Caco-2 (cell line): ENCODE measurements around the gene CDK14. TPM values are rescaled to one million over a fixed set of nuclear protein-coding genes. Genes with fewer than 3 reads are reported as not detected.
A peak's percentile ranks its signal among the peaks of the same experiment; 100 is the strongest.

Experiments used
- BruUV-seq: library from RNA; stranded (reverse); fragments of 400-500 nt; replicated peaks from 2 replicates; lab custom pipeline; 2021; lab: Mats Ljungman, UMichigan
- CTCF ChIA-PET: fragments of 300-600 bp; sonication (Branson Sonifier 250); formaldehyde crosslinking; loops from one replicate; lab custom pipeline; 2022; ENCODE audit warnings: antibody characterized with exemption; lab: Charles Lee
- POLR2A ChIA-PET: fragments of 300-600 bp; sonication (Branson Sonifier 250); formaldehyde crosslinking; loops from one replicate; lab custom pipeline; 2022; ENCODE audit warnings: antibody characterized with exemption; lab: Charles Lee
- DNase-seq, 2 experiments: peaks; one replicate each; pipeline versions ENCODE4 v3.0.0 to v3.0.0-alpha.2; 2020 to 2022
- H3K27me3 ChIP-seq: replicated peaks from 2 replicates; pipeline ENCODE4 v1.6.0; 2011; ENCODE audit warnings: low read length; ENCODE audit not compliant: control insufficient read depth, insufficient read depth
- H3K36me3 ChIP-seq: 2 replicates; pipeline ENCODE4 v1.5.1; 2011; ENCODE audit warnings: low read length; ENCODE audit not compliant: control insufficient read depth, insufficient read depth
- H3K4me1 ChIP-seq: fragments of 250-450 bp; sonication (Bioruptor Pico); 2 replicates; pipeline ENCODE4 v1.5.1; 2020; ENCODE audit warnings: mild to moderate bottlenecking
- H3K4me3 ChIP-seq: 2 replicates; pipeline ENCODE4 v1.5.1; 2011; ENCODE audit warnings: low read depth, mild to moderate bottlenecking, control low read depth, low read length
- H3K9me3 ChIP-seq: fragments of 250-450 bp; sonication (Bioruptor Pico); 2 replicates; pipeline ENCODE4 v1.5.1; 2020; ENCODE audit warnings: mild to moderate bottlenecking, moderate library complexity
- H3K27ac Mint-ChIP-seq: one replicate; pipeline ENCODE4 v1.8.0; 2022; ENCODE audit warnings: mixed read lengths; ENCODE audit not compliant: unreplicated experiment
- H3K27me3 Mint-ChIP-seq: one replicate; pipeline ENCODE4 v1.8.0; 2022; ENCODE audit warnings: mixed read lengths; ENCODE audit not compliant: insufficient read depth, unreplicated experiment
- H3K36me3 Mint-ChIP-seq: one replicate; pipeline ENCODE4 v1.8.0; 2022; ENCODE audit warnings: mild to moderate bottlenecking, mixed read lengths; ENCODE audit not compliant: insufficient read depth, unreplicated experiment
- H3K4me1 Mint-ChIP-seq: one replicate; pipeline ENCODE4 v1.8.0; 2022; ENCODE audit warnings: low read depth, mixed read lengths; ENCODE audit not compliant: unreplicated experiment
- H3K4me3 Mint-ChIP-seq: one replicate; pipeline ENCODE4 v1.8.0; 2022; ENCODE audit warnings: mild to moderate bottlenecking, moderate library complexity, mixed read lengths; ENCODE audit not compliant: unreplicated experiment
- H3K9me3 Mint-ChIP-seq: one replicate; pipeline ENCODE4 v1.8.0; 2022; ENCODE audit warnings: mixed read lengths; ENCODE audit not compliant: unreplicated experiment
- CTCF ChIP-seq, 2 experiments: fragments of 200-600 bp in 1 of 2; IDR thresholded peaks; 1 replicate in 1 of 2; 2 replicates in 1 of 2; pipeline versions ENCODE4 v1.5.1 to v1.8.0; 2011 to 2022; ENCODE audit warnings: antibody characterized with exemption in 1 of 2, control low read depth in 1 of 2, inconsistent platforms in 1 of 2, low read depth in 1 of 2, low read length in 1 of 2, mild to moderate bottlenecking in 1 of 2, moderate library complexity in 1 of 2; ENCODE audit not compliant: insufficient read depth in 1 of 2, severe bottlenecking in 1 of 2, unreplicated experiment in 1 of 2
- intact Hi-C: fragments of 100-400 bp; cut with micrococcal nuclease; formaldehyde crosslinking; loops from one replicate; pipeline ENCODE4 v1.10.0; 2022; ENCODE audit not compliant: unreplicated experiment
- total RNA-seq: library from RNA; stranded (reverse); gene quantifications from 2 replicates; pipeline ENCODE4 v1.2.3, GENCODE V29; 2022

Gene CDK14
- total RNA-seq, 1 experiment from 2014 or later: 18.2 TPM

- ChIA-PET CTCF (interaction anchor here (0.6 to 0.9 kb wide), 2 partner anchors 9 to 119 kb away, joined by 3 read pairs; no protein-coding TSS in a partner anchor), POLR2A (interaction anchor here (0.6 to 1.0 kb wide), 2 partner anchors 9 to 38 kb away, joined by 3 to 4 read pairs; no protein-coding TSS in a partner anchor)
- no TSS peak for BruUV-seq
- peak; percentile 46 to 61 for DNase-seq
- H3K4me3 ChIP-seq: no peak overlapping the region
- Mint-ChIP-seq H3K27me3 (no peaks in the 10 kb centered on the region), H3K4me3 (peak overlapping the region; percentile 55), H3K27ac (peak overlapping the region; percentile 67), H3K4me1 (peaks cover 39% of the 10 kb centered on the region), H3K36me3 (no peaks in the 10 kb centered on the region), H3K9me3 (no peaks in the 10 kb centered on the region)
- peaks cover 57% of the 10 kb centered on the region for H3K4me1 ChIP-seq
- no peaks in the 10 kb centered on the region for H3K9me3 ChIP-seq
- no peaks in the 10 kb centered on the region for H3K27me3 ChIP-seq
- intact Hi-C loops: loop anchor here (1.0 to 10.0 kb wide), 3 partner anchors 35 to 187 kb away; no protein-coding TSS in a partner anchor
- H3K36me3 ChIP-seq: no peaks in the 10 kb centered on the region; the same call in 1 of the 2 replicates
- TF ChIP-seq CTCF (IDR thresholded peaks at IDR 0.05; ENCODE audit: insufficient read depth in 1 of 2, low read depth in 1 of 2, low read length in 1 of 2, severe bottlenecking in 1 of 2, unreplicated experiment in 1 of 2): no peak
These were observed 121.4 kb downstream of the CDK14 start for GRCh38 chr7:90717296-90718060.

GRCh38 chr7:90719155-90719554, 123.0 kb downstream of the CDK14 start:
- H3K27ac Mint-ChIP-seq: no peak overlapping the region
- no peaks in the 10 kb centered on the region for H3K27me3 Mint-ChIP-seq
- POLR2A ChIA-PET: no interaction called here
- BruUV-seq: no TSS peak
- Histone ChIP-seq H3K27me3 (no peaks in the 10 kb centered on the region), H3K4me3 (no peak overlapping the region), H3K9me3 (no peaks in the 10 kb centered on the region), H3K36me3 (no peaks in the 10 kb centered on the region; the same call in 1 of the 2 replicates), H3K4me1 (peaks cover 57% of the 10 kb centered on the region)
- no peaks in the 10 kb centered on the region for H3K36me3 Mint-ChIP-seq
- no peak for TF ChIP-seq CTCF (IDR thresholded peaks at IDR 0.05; ENCODE audit: insufficient read depth in 1 of 2, low read depth in 1 of 2, low read length in 1 of 2, severe bottlenecking in 1 of 2, unreplicated experiment in 1 of 2)
- CTCF ChIA-PET: no interaction called here
- H3K9me3 Mint-ChIP-seq: no peaks in the 10 kb centered on the region
- peaks cover 33% of the 10 kb centered on the region for H3K4me1 Mint-ChIP-seq
- intact Hi-C loops: loop anchor here (5.0 to 10.0 kb wide), 2 partner anchors 33 to 186 kb away; no protein-coding TSS in a partner anchor
- no peak overlapping the region for H3K4me3 Mint-ChIP-seq
- DNase-seq: no peak

GRCh38 chr7:90720984-90721760, 125.1 kb downstream of the CDK14 start:
- Histone ChIP-seq H3K9me3 (no peaks in the 10 kb centered on the region), H3K4me1 (peaks cover 62% of the 10 kb centered on the region), H3K36me3 (no peaks in the 10 kb centered on the region; the same call in 1 of the 2 replicates), H3K4me3 (no peak overlapping the region), H3K27me3 (no peaks in the 10 kb centered on the region)
- TF ChIP-seq CTCF (IDR thresholded peaks at IDR 0.05; ENCODE audit: insufficient read depth in 1 of 2, low read depth in 1 of 2, low read length in 1 of 2, severe bottlenecking in 1 of 2, unreplicated experiment in 1 of 2): no peak
- Mint-ChIP-seq H3K27me3 (no peaks in the 10 kb centered on the region), H3K27ac (peak overlapping the region; percentile 87), H3K4me3 (peak overlapping the region; percentile 30), H3K36me3 (no peaks in the 10 kb centered on the region), H3K4me1 (peaks cover 37% of the 10 kb centered on the region), H3K9me3 (no peaks in the 10 kb centered on the region)
- CTCF ChIA-PET: no interaction called here
- POLR2A ChIA-PET: interaction anchor here (0.6 kb wide), 1 partner anchor 230 kb away, joined by 4 read pairs; no protein-coding TSS in a partner anchor
- peak; percentile 89 to 92 for DNase-seq
- intact Hi-C loops: loop anchor here (2.0 to 5.0 kb wide), 2 partner anchors 28 to 124 kb away; partner anchors contain the start of gene CDK14
- BruUV-seq: TSS peak; percentile 84
